HepG2 (cell line): Measurements from ENCODE around the gene UNC5C. TPM values are rescaled to one million over a fixed set of nuclear protein-coding genes. Genes with fewer than 3 reads are reported as not detected.

Source experiments
- ATAC-seq: fragments of 200-7000 bp; cut with Tn5 transposase; 3 replicates; pipeline ENCODE4 v1.9.1; 2020; ENCODE audit warnings: mild to moderate bottlenecking, moderate library complexity
- BruUV-seq: library from RNA; stranded (reverse); fragments of 400-500 nt; replicated peaks from 2 replicates; lab custom pipeline; 2021; lab: Mats Ljungman, UMichigan
- CTCF ChIA-PET: fragments of 300-600 bp; formaldehyde crosslinking; extraction: SDS; loops from one replicate; lab custom pipeline; 2021; ENCODE audit warnings: low total read pairs, inconsistent platforms, low intra/inter-chr PET ratio; lab: Yijun Ruan, JAX
- POLR2A ChIA-PET: fragments of 350-600 bp; sonication (Branson Sonifier 250); formaldehyde crosslinking; loops from one replicate; lab custom pipeline; 2020; ENCODE audit warnings: antibody characterized with exemption, inconsistent platforms; lab: Yijun Ruan, JAX
- DNase-seq: peaks from one replicate; pipeline ENCODE4 v3.0.0-alpha.2; 2015; ENCODE audit warnings: low spot score
- FAIRE-seq: peaks from 3 replicates; lab custom pipeline; 2011; peaks lifted over from hg19 to GRCh38; lab: Jason Lieb, UNC
- H2AFZ ChIP-seq: one replicate; pipeline ENCODE4 v1.6.1; 2011; ENCODE audit warnings: low read length, inconsistent platforms
- H3K27ac ChIP-seq: fragments of 300-600 bp; 3 replicates; pipeline ENCODE4 v1.8.0; 2011; ENCODE audit warnings: mixed run types, mild to moderate bottlenecking, mixed read lengths, low read length, inconsistent platforms; ENCODE audit not compliant: insufficient read depth; ENCODE audit errors: extremely low read length
- H3K27me3 ChIP-seq, 2 experiments: fragments of 200-600 bp in 1 of 2; 2 replicates in 1 of 2; 3 replicates in 1 of 2; pipeline versions ENCODE4 v1.6.0 to v1.8.0; 2011; ENCODE audit warnings: low read length in 2 of 2, mild to moderate bottlenecking in 2 of 2, moderate library complexity in 2 of 2, inconsistent platforms in 1 of 2; ENCODE audit not compliant: insufficient read depth in 2 of 2, control insufficient read depth in 1 of 2
- H3K36me3 ChIP-seq, 2 experiments: fragments of 200-600 bp in 1 of 2; replicated peaks in 1 of 2; 2 replicates in 1 of 2; 3 replicates in 1 of 2; pipeline versions ENCODE4 v1.5.1 to v1.8.0; 2011; ENCODE audit warnings: low read length in 2 of 2, inconsistent platforms in 1 of 2; ENCODE audit not compliant: insufficient read depth in 2 of 2, control insufficient read depth in 1 of 2
- H3K4me1 ChIP-seq: 2 replicates; pipeline ENCODE4 v1.5.1; 2012; ENCODE audit warnings: low read length, inconsistent platforms; ENCODE audit not compliant: insufficient read depth
- H3K4me2 ChIP-seq: 2 replicates; pipeline ENCODE4 v1.6.0; 2011; ENCODE audit warnings: low read depth, low read length, inconsistent platforms
- H3K4me3 ChIP-seq, 3 experiments: fragments of 200-600 bp in 1 of 3; sonication (generic), shearing (Covaris generic) in 1 of 3; replicated peaks in 1 of 3; 2 replicates each; pipeline ENCODE4 v1.5.1; 2011 to 2016; ENCODE audit warnings: low read length in 3 of 3, inconsistent platforms in 2 of 3, low read depth in 2 of 3, mild to moderate bottlenecking in 2 of 3, control low read depth in 1 of 3, mixed read lengths in 1 of 3; ENCODE audit not compliant: insufficient read depth in 1 of 3
- H3K79me2 ChIP-seq: one replicate; pipeline ENCODE4 v1.6.1; 2011; ENCODE audit warnings: low read length, inconsistent platforms; ENCODE audit not compliant: insufficient read depth
- H3K9ac ChIP-seq: 2 replicates; pipeline ENCODE4 v1.6.0; 2011; ENCODE audit warnings: mild to moderate bottlenecking, low read depth, low read length, inconsistent platforms; ENCODE audit not compliant: insufficient read depth
- H3K9me3 ChIP-seq: 2 replicates; pipeline ENCODE4 v1.5.1; 2012; ENCODE audit warnings: mild to moderate bottlenecking, low read length
- H4K20me1 ChIP-seq: 2 replicates; pipeline ENCODE4 v1.6.0; 2011; ENCODE audit warnings: inconsistent platforms, mild to moderate bottlenecking, low read length, moderate library complexity; ENCODE audit not compliant: insufficient read depth
- ATF3 ChIP-seq: sonication (generic); formaldehyde crosslinking; IDR thresholded peaks from 2 replicates; pipeline ENCODE4 v1.4.0; 2020; ENCODE audit warnings: missing genetic modification reagents
- CTCF ChIP-seq: sonication (generic); formaldehyde crosslinking; IDR thresholded peaks from 2 replicates; pipeline ENCODE4 v1.5.0; 2020; ENCODE audit warnings: mild to moderate bottlenecking, missing genetic modification reagents, moderate library complexity
- FOXK2 ChIP-seq: fragments of 450-650 bp; IDR thresholded peaks from 2 replicates; pipeline ENCODE4 v1.6.1; 2016
- STAG1 ChIP-seq: sonication (generic); formaldehyde crosslinking; IDR thresholded peaks from 2 replicates; pipeline ENCODE4 v1.4.0; 2020; ENCODE audit warnings: missing genetic modification reagents
- ZNF496 ChIP-seq: sonication (generic); formaldehyde crosslinking; IDR thresholded peaks from 2 replicates; pipeline ENCODE4 v1.8.1; 2023; ENCODE audit warnings: mild to moderate bottlenecking, moderate library complexity, missing genetic modification reagents; ENCODE audit not compliant: insufficient replicate concordance
- ZNF501 ChIP-seq: sonication (generic); formaldehyde crosslinking; IDR thresholded peaks from 2 replicates; pipeline ENCODE4 v1.5.1; 2020; ENCODE audit warnings: mild to moderate bottlenecking, moderate library complexity, missing genetic modification reagents
- WGBS: methylation state at CpG from one replicate; pipeline ENCODE4 v1.1.6; 2017; ENCODE audit warnings: low lambda C conversion rate; 5-methylcytosine and 5-hydroxymethylcytosine counted together
- in situ Hi-C: cut with HindIII; loops from 2 replicates; pipeline ENCODE4 v1.10.0; 2017; ENCODE audit warnings: low pct_unique_long_range_greater_than_20kb; ENCODE audit not compliant: extremely low pct_ligation_motif_present
- intact Hi-C: fragments of 100-400 bp; cut with micrococcal nuclease; formaldehyde crosslinking; loops from one replicate; pipeline ENCODE4 v1.10.0; 2022; ENCODE audit not compliant: unreplicated experiment
- polyA plus RNA-seq, 8 experiments: library from polyadenylated mRNA; depleted of rRNA in 3 of 8; stranded (reverse) in 7 of 8; unstranded in 1 of 8; fragments of >200 nt; fragmentation: Illumina TruSeq in 4 of 8; extraction: Trizol in 4 of 8; gene quantifications; 2 replicates each; pipeline versions ENCODE4 v1.2.1 to v1.2.3, GENCODE V29; 2011 to 2016; ENCODE audit warnings: low read depth in 4 of 8, missing spikeins in 1 of 8, mixed read lengths in 1 of 8; ENCODE audit not compliant: insufficient read depth in 1 of 8
- total RNA-seq, 5 experiments: library from RNA; depleted of rRNA; stranded (reverse); fragments of >200 nt; fragmentation: Illumina TruSeq; extraction: Trizol; gene quantifications; 2 replicates each; pipeline ENCODE4 v1.2.3, GENCODE V29; 2016; ENCODE audit warnings: low read depth in 1 of 5

The UNC5C gene
- total and polyA plus RNA-seq, 2 of the 13 experiments (the other 11 are each of a cell fraction or from before 2014, with no cell fraction given) = not detected

DNA sequence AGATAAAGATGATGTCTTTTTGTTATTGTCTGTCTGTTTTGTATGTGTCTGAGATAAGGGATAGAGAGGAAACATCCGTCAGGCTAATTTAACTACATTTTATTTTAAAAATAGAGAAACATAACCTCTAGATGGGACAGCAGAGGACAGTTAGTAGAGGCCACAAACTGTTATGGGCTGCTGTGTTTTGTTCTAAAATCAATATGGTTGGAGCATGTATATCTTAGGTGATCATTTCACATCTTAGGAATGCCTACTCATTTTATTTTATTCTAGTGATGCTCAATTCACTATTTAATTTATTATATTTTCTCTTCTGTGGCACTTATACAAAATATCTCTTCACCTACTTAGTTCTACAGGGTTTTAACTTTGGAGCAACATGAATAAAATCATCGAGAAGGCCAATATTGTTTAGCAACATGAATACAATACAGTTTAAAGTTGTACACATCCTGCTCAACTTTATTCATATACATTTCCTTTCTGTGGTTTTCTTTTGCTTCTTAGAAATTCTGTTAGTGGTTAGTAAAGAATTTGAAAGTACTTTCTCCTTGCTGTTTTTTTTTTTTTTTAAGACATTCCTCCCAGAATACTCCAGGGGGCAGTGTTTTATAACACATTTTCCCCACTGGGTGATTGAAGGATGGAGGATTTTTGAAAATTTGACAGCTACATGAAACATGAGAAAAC lies 392.9 kb downstream of the UNC5C start (continued):
- TF ChIP-seq STAG1 = peak; percentile 51; the same call in 1 of the 2 replicates
- TF ChIP-seq ATF3 (CRISPR knock-in tag) = no peak
- TF ChIP-seq CTCF (CRISPR knock-in tag) = peak; percentile 47
- no peak for TF ChIP-seq ZNF501
- TF ChIP-seq, all 625 proteins: peak for 3

GRCh38 chr4:95153182-95153581 lies 395.6 kb downstream of the UNC5C start:
- 0% methylated on average over 5 of the region's 5 CpGs for WGBS
- intact Hi-C loops = no loop called here
- BruUV-seq = no TSS peak

More at GRCh38 chr4:95153182-95153581, 395.6 kb downstream of the UNC5C start:
- Histone ChIP-seq H3K36me3 (no peaks in the 10 kb centered on the region), H3K9ac (no peak overlapping the region), H3K4me2 (no peak overlapping the region), H3K9me3 (no peaks in the 10 kb centered on the region), H2AFZ (no peak overlapping the region), H3K79me2 (no peaks in the 10 kb centered on the region), H3K4me1 (no peaks in the 10 kb centered on the region), H3K4me3 (no peak overlapping the region), H3K27ac (no peak overlapping the region), H3K27me3 (no peaks in the 10 kb centered on the region), H4K20me1 (no peaks in the 10 kb centered on the region)
- ChIA-PET CTCF (no interaction called here), POLR2A (no interaction called here)
- ATAC-seq (no peak), DNase-seq (no peak), FAIRE-seq (no peak)
- in situ Hi-C loops = loop anchor here (25.0 kb wide), 1 partner anchor 2009 kb away; no protein-coding TSS in a partner anchor
- no peak for TF ChIP-seq ZNF496 (CRISPR knock-in tag)
- TF ChIP-seq FOXK2 = no peak
